HEK293 (cell line): ENCODE data around the gene AFG3L2.

ENCODE experiments used
- HOXC10 ChIP-seq: sonication (generic); formaldehyde crosslinking; IDR thresholded peaks from 2 replicates; pipeline ENCODE4 v1.8.1; 2023; ENCODE audit warnings: mild to moderate bottlenecking, missing genetic modification reagents
- RBAK ChIP-seq: fragments of 450-650 bp; formaldehyde crosslinking; IDR thresholded peaks from 2 replicates; pipeline ENCODE4 v1.5.1; 2016; ENCODE audit warnings: missing biosample characterization, missing genetic modification characterization
- TRIM28 ChIP-seq: IDR thresholded peaks from 2 replicates; pipeline ENCODE4 v1.6.1; 2011; ENCODE audit warnings: low read length, control low read depth, borderline replicate concordance
- ZNF146 ChIP-seq: fragments of 450-650 bp; formaldehyde crosslinking; IDR thresholded peaks from 2 replicates; pipeline ENCODE4 v1.5.1; 2016; ENCODE audit warnings: missing biosample characterization, missing genetic modification characterization
- ZNF621 ChIP-seq: fragments of 450-650 bp; formaldehyde crosslinking; IDR thresholded peaks from 2 replicates; pipeline ENCODE4 v1.5.1; 2017; ENCODE audit warnings: missing biosample characterization, missing genetic modification characterization
- ZNF791 ChIP-seq: fragments of 450-650 bp; formaldehyde crosslinking; IDR thresholded peaks from 2 replicates; pipeline ENCODE4 v1.5.1; 2016; ENCODE audit warnings: missing biosample characterization, missing genetic modification characterization
- TF ChIP-seq, protein P1 (sequence below): fragments of 450-650 bp; formaldehyde crosslinking; IDR thresholded peaks from 2 replicates; pipeline ENCODE4 v1.5.1; 2016; ENCODE audit warnings: missing biosample characterization, missing genetic modification characterization, low read depth
- TF ChIP-seq, protein P2 (sequence below): fragments of 450-650 bp; formaldehyde crosslinking; IDR thresholded peaks from 2 replicates; pipeline ENCODE4 v1.5.1; 2016; ENCODE audit warnings: missing biosample characterization, missing genetic modification characterization
- TF ChIP-seq, protein P3 (sequence below): fragments of 450-650 bp; formaldehyde crosslinking; IDR thresholded peaks from 2 replicates; pipeline ENCODE4 v1.5.1; 2016; ENCODE audit warnings: missing biosample characterization, missing genetic modification characterization

DNA sequence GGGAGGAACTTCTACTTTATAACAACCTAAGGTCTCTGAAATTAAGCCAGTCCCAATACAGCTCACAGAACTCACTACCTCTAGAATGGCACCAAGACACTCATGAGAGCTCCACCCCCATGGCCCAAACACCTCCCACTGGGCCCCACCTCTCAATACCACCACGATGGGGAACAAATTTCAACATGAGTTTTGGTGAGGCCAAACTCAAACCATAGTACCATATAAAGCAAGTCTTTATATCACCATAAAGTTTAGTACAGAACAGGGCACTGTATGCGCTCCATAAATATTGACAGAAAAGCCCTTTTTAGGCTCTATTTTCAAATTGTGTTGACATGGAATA, 3.3 kb downstream of the AFG3L2 start:
- TF ChIP-seq, protein P1, sequence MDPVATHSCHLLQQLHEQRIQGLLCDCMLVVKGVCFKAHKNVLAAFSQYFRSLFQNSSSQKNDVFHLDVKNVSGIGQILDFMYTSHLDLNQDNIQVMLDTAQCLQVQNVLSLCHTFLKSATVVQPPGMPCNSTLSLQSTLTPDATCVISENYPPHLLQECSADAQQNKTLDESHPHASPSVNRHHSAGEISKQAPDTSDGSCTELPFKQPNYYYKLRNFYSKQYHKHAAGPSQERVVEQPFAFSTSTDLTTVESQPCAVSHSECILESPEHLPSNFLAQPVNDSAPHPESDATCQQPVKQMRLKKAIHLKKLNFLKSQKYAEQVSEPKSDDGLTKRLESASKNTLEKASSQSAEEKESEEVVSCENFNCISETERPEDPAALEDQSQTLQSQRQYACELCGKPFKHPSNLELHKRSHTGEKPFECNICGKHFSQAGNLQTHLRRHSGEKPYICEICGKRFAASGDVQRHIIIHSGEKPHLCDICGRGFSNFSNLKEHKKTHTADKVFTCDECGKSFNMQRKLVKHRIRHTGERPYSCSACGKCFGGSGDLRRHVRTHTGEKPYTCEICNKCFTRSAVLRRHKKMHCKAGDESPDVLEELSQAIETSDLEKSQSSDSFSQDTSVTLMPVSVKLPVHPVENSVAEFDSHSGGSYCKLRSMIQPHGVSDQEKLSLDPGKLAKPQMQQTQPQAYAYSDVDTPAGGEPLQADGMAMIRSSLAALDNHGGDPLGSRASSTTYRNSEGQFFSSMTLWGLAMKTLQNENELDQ (tag by site-specific recombination): no peak
- TF ChIP-seq ZNF791 (tag by site-specific recombination): no peak
- no peak for TF ChIP-seq ZNF621 (tag by site-specific recombination)
- TF ChIP-seq ZNF146 (tag by site-specific recombination): no peak
- TF ChIP-seq, protein P2, sequence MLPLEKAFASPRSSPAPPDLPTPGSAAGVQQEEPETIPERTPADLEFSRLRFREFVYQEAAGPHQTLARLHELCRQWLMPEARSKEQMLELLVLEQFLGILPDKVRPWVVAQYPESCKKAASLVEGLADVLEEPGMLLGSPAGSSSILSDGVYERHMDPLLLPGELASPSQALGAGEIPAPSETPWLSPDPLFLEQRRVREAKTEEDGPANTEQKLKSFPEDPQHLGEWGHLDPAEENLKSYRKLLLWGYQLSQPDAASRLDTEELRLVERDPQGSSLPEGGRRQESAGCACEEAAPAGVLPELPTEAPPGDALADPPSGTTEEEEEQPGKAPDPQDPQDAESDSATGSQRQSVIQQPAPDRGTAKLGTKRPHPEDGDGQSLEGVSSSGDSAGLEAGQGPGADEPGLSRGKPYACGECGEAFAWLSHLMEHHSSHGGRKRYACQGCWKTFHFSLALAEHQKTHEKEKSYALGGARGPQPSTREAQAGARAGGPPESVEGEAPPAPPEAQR: no peak
- TF ChIP-seq RBAK (tag by site-specific recombination): no peak
- TF ChIP-seq, protein P3, sequence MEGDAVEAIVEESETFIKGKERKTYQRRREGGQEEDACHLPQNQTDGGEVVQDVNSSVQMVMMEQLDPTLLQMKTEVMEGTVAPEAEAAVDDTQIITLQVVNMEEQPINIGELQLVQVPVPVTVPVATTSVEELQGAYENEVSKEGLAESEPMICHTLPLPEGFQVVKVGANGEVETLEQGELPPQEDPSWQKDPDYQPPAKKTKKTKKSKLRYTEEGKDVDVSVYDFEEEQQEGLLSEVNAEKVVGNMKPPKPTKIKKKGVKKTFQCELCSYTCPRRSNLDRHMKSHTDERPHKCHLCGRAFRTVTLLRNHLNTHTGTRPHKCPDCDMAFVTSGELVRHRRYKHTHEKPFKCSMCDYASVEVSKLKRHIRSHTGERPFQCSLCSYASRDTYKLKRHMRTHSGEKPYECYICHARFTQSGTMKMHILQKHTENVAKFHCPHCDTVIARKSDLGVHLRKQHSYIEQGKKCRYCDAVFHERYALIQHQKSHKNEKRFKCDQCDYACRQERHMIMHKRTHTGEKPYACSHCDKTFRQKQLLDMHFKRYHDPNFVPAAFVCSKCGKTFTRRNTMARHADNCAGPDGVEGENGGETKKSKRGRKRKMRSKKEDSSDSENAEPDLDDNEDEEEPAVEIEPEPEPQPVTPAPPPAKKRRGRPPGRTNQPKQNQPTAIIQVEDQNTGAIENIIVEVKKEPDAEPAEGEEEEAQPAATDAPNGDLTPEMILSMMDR (tag by site-specific recombination): no peak
- no peak for TF ChIP-seq TRIM28
- no peak for TF ChIP-seq HOXC10
